Bronchial epithelial cell (primary cell): ENCODE measurements around the gene GATAD2A. TPM values are rescaled to one million over a fixed set of nuclear protein-coding genes. Genes with fewer than 3 reads are reported as not detected.
A peak's percentile ranks its signal among the peaks of the same experiment; 100 is the strongest.

ENCODE experiments used
- DNase-seq: peaks from one replicate; pipeline ENCODE4 v3.0.0-alpha.2; 2010; ENCODE audit warnings: low read depth
- FAIRE-seq: peaks from 2 replicates; lab custom pipeline; 2011; peaks lifted over from hg19 to GRCh38; lab: Jason Lieb, UNC
- H3K27me3 ChIP-seq: 2 replicates; pipeline ENCODE4 v1.5.1; 2011; ENCODE audit warnings: low read length; ENCODE audit not compliant: control insufficient read depth, insufficient read depth
- H3K36me3 ChIP-seq: 2 replicates; pipeline ENCODE4 v1.5.1; 2011; ENCODE audit warnings: low read length; ENCODE audit not compliant: control insufficient read depth, insufficient read depth
- H3K4me3 ChIP-seq: 2 replicates; pipeline ENCODE4 v1.5.1; 2011; ENCODE audit warnings: mild to moderate bottlenecking, low read depth, low read length, control low read depth
- total RNA-seq: library from RNA; depleted of rRNA; stranded (reverse); fragments of >200 nt; gene quantifications from 2 replicates; pipeline ENCODE4 v1.2.1, GENCODE V29; 2014
- TF ChIP-seq, protein P1 (sequence below): IDR thresholded peaks from 2 replicates; pipeline ENCODE4 v1.5.1; 2011; ENCODE audit warnings: mild to moderate bottlenecking, moderate library complexity, low read length, control low read depth, inconsistent platforms; ENCODE audit not compliant: insufficient read depth, severe bottlenecking

Gene GATAD2A
- total RNA-seq, 1 donor from 2014 or later: 48.4 TPM

- FAIRE-seq (no peak), DNase-seq (peak; percentile 77)
- TF ChIP-seq, protein P1, sequence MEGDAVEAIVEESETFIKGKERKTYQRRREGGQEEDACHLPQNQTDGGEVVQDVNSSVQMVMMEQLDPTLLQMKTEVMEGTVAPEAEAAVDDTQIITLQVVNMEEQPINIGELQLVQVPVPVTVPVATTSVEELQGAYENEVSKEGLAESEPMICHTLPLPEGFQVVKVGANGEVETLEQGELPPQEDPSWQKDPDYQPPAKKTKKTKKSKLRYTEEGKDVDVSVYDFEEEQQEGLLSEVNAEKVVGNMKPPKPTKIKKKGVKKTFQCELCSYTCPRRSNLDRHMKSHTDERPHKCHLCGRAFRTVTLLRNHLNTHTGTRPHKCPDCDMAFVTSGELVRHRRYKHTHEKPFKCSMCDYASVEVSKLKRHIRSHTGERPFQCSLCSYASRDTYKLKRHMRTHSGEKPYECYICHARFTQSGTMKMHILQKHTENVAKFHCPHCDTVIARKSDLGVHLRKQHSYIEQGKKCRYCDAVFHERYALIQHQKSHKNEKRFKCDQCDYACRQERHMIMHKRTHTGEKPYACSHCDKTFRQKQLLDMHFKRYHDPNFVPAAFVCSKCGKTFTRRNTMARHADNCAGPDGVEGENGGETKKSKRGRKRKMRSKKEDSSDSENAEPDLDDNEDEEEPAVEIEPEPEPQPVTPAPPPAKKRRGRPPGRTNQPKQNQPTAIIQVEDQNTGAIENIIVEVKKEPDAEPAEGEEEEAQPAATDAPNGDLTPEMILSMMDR: no peak
- no peak overlapping the region for H3K4me3 ChIP-seq
- H3K36me3 ChIP-seq: no peaks in the 10 kb centered on the region
- no peaks in the 10 kb centered on the region for H3K27me3 ChIP-seq
Measured at GRCh38 chr19:19403373-19403901, 2.0 kb upstream of the GATAD2A start.

DNA sequence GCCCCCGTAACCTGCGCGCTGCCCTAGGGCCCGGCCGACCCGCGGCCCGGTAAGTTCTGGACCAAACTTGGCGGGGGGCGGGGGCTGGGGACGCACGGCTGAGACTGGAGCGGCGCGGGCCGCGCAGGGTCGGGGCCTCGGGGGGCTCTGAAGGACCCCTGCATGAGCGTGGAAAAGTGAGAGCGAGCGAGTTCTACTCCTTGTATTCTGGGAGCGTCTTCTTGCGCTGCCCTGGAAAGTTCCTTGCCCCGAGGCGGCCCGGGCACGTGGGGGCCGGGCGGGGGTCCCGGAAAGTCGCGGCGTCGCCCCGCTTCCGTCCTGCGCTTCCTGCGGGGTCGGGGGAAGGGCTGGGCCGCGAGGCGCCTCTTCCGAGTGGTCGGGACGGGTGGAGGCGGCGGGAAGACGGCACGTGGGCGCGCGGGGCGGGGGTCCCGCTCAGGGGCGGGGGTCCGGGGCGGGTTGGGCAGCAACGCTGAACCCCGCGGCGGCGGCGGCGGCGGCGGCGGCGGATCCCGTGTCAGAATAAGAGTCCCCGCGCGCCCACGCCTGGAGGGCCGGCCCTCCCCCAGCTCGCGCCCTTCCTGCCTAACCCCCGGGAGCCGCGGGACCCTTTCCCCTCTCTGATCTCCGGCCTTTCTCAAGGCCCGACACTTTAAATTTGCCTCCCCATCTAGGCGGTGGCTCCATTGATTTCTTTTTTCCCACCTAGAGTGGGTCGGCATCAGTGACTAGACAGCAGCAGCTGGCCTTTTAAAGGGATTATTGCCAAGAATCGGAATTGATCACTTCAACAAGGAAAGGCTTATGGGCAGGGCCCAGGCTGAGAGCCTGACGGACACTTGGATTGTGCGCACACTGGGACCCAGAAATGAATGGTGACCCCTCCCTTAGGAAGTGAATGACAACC lies 749 bp downstream of the GATAD2A start:
- Histone ChIP-seq H3K36me3 (peaks cover under 1% of the 10 kb centered on the region), H3K4me3 (peak overlapping the region; percentile 82), H3K27me3 (no peaks in the 10 kb centered on the region)
- TF ChIP-seq, protein P1: no peak
- no peak for FAIRE-seq
- DNase-seq: no peak

GRCh38 chr19:19406878-19407632 lies 1.6 kb downstream of the GATAD2A start:
- DNase-seq (peak; percentile 52), FAIRE-seq (no peak)
- Histone ChIP-seq H3K36me3 (peaks cover 3% of the 10 kb centered on the region), H3K4me3 (peak overlapping the region; percentile 82), H3K27me3 (no peaks in the 10 kb centered on the region)
- TF ChIP-seq, protein P1: peak; percentile 34

GRCh38 chr19:19407633-19407930 lies 2.1 kb downstream of the GATAD2A start:
- Histone ChIP-seq H3K36me3 (peaks cover 3% of the 10 kb centered on the region), H3K4me3 (no peak overlapping the region), H3K27me3 (no peaks in the 10 kb centered on the region)
- TF ChIP-seq, protein P1: no peak
- FAIRE-seq: no peak
- DNase-seq: no peak

DNA sequence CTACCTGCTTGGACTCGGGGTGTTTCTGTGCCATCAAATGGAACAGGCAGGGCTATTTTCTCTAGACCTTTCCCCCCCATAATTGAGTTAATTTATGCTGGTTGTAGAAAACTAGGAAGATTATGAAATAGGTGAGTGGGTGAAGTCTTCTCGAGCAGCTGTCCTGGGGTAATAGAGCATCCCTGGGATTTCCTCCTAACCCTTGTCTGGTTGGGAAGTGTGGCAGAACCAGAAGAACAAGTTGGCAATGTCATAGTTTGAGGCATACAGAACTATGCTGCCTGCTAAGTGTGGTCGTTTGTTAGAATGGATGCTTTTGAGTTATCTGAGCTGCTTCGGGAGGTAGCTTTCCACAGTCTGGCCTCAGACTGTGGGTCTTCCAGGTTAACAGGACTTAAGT lies 3.7 kb downstream of the GATAD2A start:
- FAIRE-seq: no peak
- peaks cover 3% of the 10 kb centered on the region for H3K36me3 ChIP-seq
- TF ChIP-seq, protein P1: no peak
- no peak overlapping the region for H3K4me3 ChIP-seq
- no peaks in the 10 kb centered on the region for H3K27me3 ChIP-seq
- peak; percentile 71 for DNase-seq
